K562 (cell line): ENCODE data around the gene SEL1L. TPM values are rescaled to one million over a fixed set of nuclear protein-coding genes. Genes with fewer than 3 reads are reported as not detected.
"Not testable (repeated sequence)": the region's sequence is repeated elsewhere in the genome, so short reads cannot be mapped to it uniquely, and the experiment has no call there.

Experiments used
- ATAC-seq: fragments of 200-7000 bp; cut with Tn5 transposase; 3 replicates; pipeline ENCODE4 v1.9.1; 2020; ENCODE audit warnings: moderate library complexity
- BruUV-seq: library from RNA; stranded (reverse); fragments of 400-500 nt; replicated peaks from 2 replicates; lab custom pipeline; 2021; lab: Mats Ljungman, UMichigan
- CTCF ChIA-PET: fragments of 300-600 bp; formaldehyde crosslinking; extraction: SDS; loops from one replicate; lab custom pipeline; 2021; ENCODE audit warnings: low intra/inter-chr PET ratio; lab: Yijun Ruan, JAX
- POLR2A ChIA-PET: fragments of 300-600, 350-650 bp; sonication (Branson Sonifier 250); formaldehyde crosslinking; extraction: SDS; loops from one replicate; lab custom pipeline; 2021; ENCODE audit warnings: antibody characterized with exemption, inconsistent platforms; lab: Yijun Ruan, JAX
- DNase-seq, 4 experiments: peaks; one replicate each; pipeline versions ENCODE4 v3.0.0 to v3.0.0-alpha.2; 2011 to 2018; ENCODE audit warnings: low spot score in 3 of 4, mixed read lengths in 3 of 4; ENCODE audit errors: extremely low read depth in 1 of 4
- FAIRE-seq: peaks from 2 replicates; lab custom pipeline; 2011; peaks lifted over from hg19 to GRCh38; lab: Jason Lieb, UNC
- H2AFZ ChIP-seq: 2 replicates; pipeline ENCODE4 v1.6.0; 2011; ENCODE audit warnings: low read depth, low read length, control low read depth, inconsistent platforms
- H3K27ac ChIP-seq: fragments of 200-600 bp; 3 replicates; pipeline ENCODE4 v1.8.0; 2011; ENCODE audit warnings: low read depth, mild to moderate bottlenecking, control low read depth, inconsistent platforms, low read length, moderate library complexity, mixed read lengths; ENCODE audit errors: extremely low read depth
- H3K27me3 ChIP-seq, 2 experiments: fragments of 300-600 bp in 1 of 2; 2 replicates in 1 of 2; 3 replicates in 1 of 2; pipeline versions ENCODE4 v1.6.0 to v1.8.0; 2011; ENCODE audit warnings: inconsistent platforms in 2 of 2, low read length in 2 of 2, mild to moderate bottlenecking in 1 of 2, mixed read lengths in 1 of 2, moderate library complexity in 1 of 2; ENCODE audit not compliant: control insufficient read depth in 2 of 2, insufficient read depth in 2 of 2
- H3K36me3 ChIP-seq: fragments of 300-600 bp; 3 replicates; pipeline ENCODE4 v1.8.0; 2011; ENCODE audit warnings: mild to moderate bottlenecking, low read length, inconsistent platforms; ENCODE audit not compliant: control insufficient read depth, insufficient read depth
- H3K4me1 ChIP-seq, 2 experiments: fragments of 200-600 bp in 1 of 2; replicated peaks in 1 of 2; 2 replicates in 1 of 2; 3 replicates in 1 of 2; pipeline versions ENCODE4 v1.5.1 to v1.8.0; 2011; ENCODE audit warnings: inconsistent platforms in 2 of 2, low read length in 2 of 2, mild to moderate bottlenecking in 1 of 2, mixed read lengths in 1 of 2, moderate library complexity in 1 of 2; ENCODE audit not compliant: control insufficient read depth in 2 of 2, insufficient read depth in 2 of 2
- H3K4me2 ChIP-seq: 2 replicates; pipeline ENCODE4 v1.6.1; 2011; ENCODE audit warnings: low read length, control low read depth, inconsistent platforms, mixed read lengths; ENCODE audit not compliant: insufficient read depth
- H3K4me3 ChIP-seq: fragments of 200-600 bp; sonication (generic), shearing (Covaris generic); 2 replicates; pipeline ENCODE4 v1.5.1; 2016; ENCODE audit warnings: control low read depth, inconsistent platforms
- H3K79me2 ChIP-seq: fragments of 200-600 bp; 3 replicates; pipeline ENCODE4 v1.8.0; 2011; ENCODE audit warnings: low read length, inconsistent platforms; ENCODE audit not compliant: control insufficient read depth, insufficient read depth
- H3K9ac ChIP-seq, 2 experiments: 2 replicates each; pipeline versions ENCODE4 v1.6.0 to v1.6.1; 2011; ENCODE audit warnings: low read depth in 2 of 2, low read length in 2 of 2, control low read depth in 1 of 2, inconsistent platforms in 1 of 2, mild to moderate bottlenecking in 1 of 2, mixed read lengths in 1 of 2; ENCODE audit not compliant: insufficient read depth in 1 of 2
- H3K9me1 ChIP-seq: one replicate; pipeline ENCODE4 v1.6.0; 2011; ENCODE audit warnings: inconsistent platforms, mild to moderate bottlenecking, low read length, moderate library complexity; ENCODE audit not compliant: control insufficient read depth, insufficient read depth
- H3K9me3 ChIP-seq: replicated peaks from 2 replicates; pipeline ENCODE4 v1.5.1; 2011; ENCODE audit warnings: low read depth, low read length, inconsistent platforms; ENCODE audit not compliant: control insufficient read depth, insufficient read depth
- H4K20me1 ChIP-seq: replicated peaks from 2 replicates; pipeline ENCODE4 v1.6.1; 2011; ENCODE audit warnings: low read length, inconsistent platforms, mixed read lengths; ENCODE audit not compliant: control insufficient read depth, insufficient read depth
- CREM ChIP-seq: IDR thresholded peaks from 2 replicates; pipeline ENCODE4 v1.6.1; 2014; ENCODE audit warnings: antibody characterized with exemption, low read depth
- DACH1 ChIP-seq: fragments of 450-650 bp; IDR thresholded peaks from 2 replicates; pipeline ENCODE4 v1.6.1; 2018; ENCODE audit not compliant: partially characterized antibody
- MED1 ChIP-seq: sonication (generic); formaldehyde crosslinking; IDR thresholded peaks from 2 replicates; pipeline ENCODE4 v1.8.1; 2023; ENCODE audit warnings: missing genetic modification reagents, borderline replicate concordance
- SMARCA5 ChIP-seq: fragments of 450-650 bp; IDR thresholded peaks from 2 replicates; pipeline ENCODE4 v1.6.1; 2016
- ZFP36 ChIP-seq: fragments of 150-350 bp; IDR thresholded peaks from 2 replicates; pipeline ENCODE4 v1.6.1; 2018; ENCODE audit warnings: low read length, low read depth; ENCODE audit not compliant: partially characterized antibody
- WGBS: fragments of 100-300 bp; shearing (Covaris generic); methylation state at CpG from one replicate; pipeline ENCODE4 v1.1.6; 2016; ENCODE audit warnings: low coverage, mixed read lengths; ENCODE audit not compliant: insufficient coverage; ENCODE audit errors: missing lambda C conversion rate; 5-methylcytosine and 5-hydroxymethylcytosine counted together
- in situ Hi-C: fragments of 300-500 bp; cut with MboI; formaldehyde crosslinking; loops from 4 replicates; pipeline ENCODE4 v1.15.0; 2018; ENCODE audit warnings: inconsistent platforms, mixed read lengths
- intact Hi-C: fragments of 100-400 bp; cut with micrococcal nuclease; formaldehyde crosslinking; loops from 2 replicates; pipeline ENCODE4 v1.14.2; 2022
- polyA plus RNA-seq, 8 experiments: library from polyadenylated mRNA; depleted of rRNA in 4 of 8; stranded (reverse) in 5 of 8; unstranded in 3 of 8; fragments of >200 nt; fragmentation: Nextera tagmentation in 2 of 8; fragmentation: Illumina TruSeq in 1 of 8; extraction: Ambion mirVana in 2 of 8; extraction: Trizol in 1 of 8; gene quantifications; 2 replicates each; pipeline versions ENCODE4 v1.2.1 to v1.2.3, GENCODE V29; 2011 to 2014; ENCODE audit warnings: inconsistent platforms in 1 of 8, missing spikeins in 1 of 8
- total RNA-seq, 7 experiments: library from RNA; depleted of rRNA in 6 of 7; stranded (reverse); fragments of >200 nt in 6 of 7; fragmentation: Illumina TruSeq in 2 of 7; extraction: Trizol in 2 of 7; gene quantifications; 2 replicates each; pipeline versions ENCODE4 v1.2.1 to v1.2.3, GENCODE V29; 2011 to 2021; ENCODE audit warnings: low replicate concordance in 1 of 7
- TF ChIP-seq, protein P1 (sequence below): IDR thresholded peaks from 2 replicates; pipeline ENCODE4 v1.6.1; 2016; ENCODE audit warnings: missing genetic modification characterization, missing compliant biosample characterization
- TF ChIP-seq, protein P2 (sequence below): fragments of 250-450 bp; sonication (Bioruptor Pico); IDR thresholded peaks from 2 replicates; pipeline ENCODE4 v1.5.0; 2020; ENCODE audit warnings: mild to moderate bottlenecking

Gene SEL1L
- total and polyA plus RNA-seq, 9 of the 15 experiments (the other 6 are each of a cell fraction or from before 2014, with no cell fraction given): 7.7 to 21.1 (median 13.6) TPM

DNA sequence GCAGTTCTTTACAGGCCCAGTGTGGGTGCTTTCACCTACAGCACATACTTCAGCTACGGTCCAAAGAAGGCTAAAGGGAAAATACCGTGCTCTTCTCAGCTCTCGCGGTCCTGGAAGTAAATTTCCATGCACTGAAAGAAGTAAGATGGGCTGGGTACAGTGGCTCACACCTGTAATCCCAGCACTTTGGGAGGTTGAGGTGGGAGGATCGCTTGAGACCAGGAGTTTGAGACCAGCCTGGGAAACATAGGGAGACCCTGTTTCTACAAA is 63.2 kb downstream of the SEL1L start:
- POLR2A ChIA-PET, H3K27ac ChIP-seq: not testable (repeated sequence)

GRCh38 chr14:81466854-81467253 is 66.8 kb downstream of the SEL1L start:
- Histone ChIP-seq H3K27me3 (no peaks in the 10 kb centered on the region; a peak in 1 of 5 replicates), H2AFZ (no peak overlapping the region), H4K20me1 (no peaks in the 10 kb centered on the region), H3K4me1 (no peaks in the 10 kb centered on the region), H3K4me3 (no peak overlapping the region), H3K9me3 (no peaks in the 10 kb centered on the region), H3K79me2 (no peaks in the 10 kb centered on the region), H3K9ac (no peak overlapping the region), H3K36me3 (no peaks in the 10 kb centered on the region), H3K9me1 (no peaks in the 10 kb centered on the region), H3K27ac (no peak overlapping the region), H3K4me2 (no peak overlapping the region)
- no TSS peak for BruUV-seq
- intact Hi-C loops: no loop called here
- no peak for FAIRE-seq
- in situ Hi-C loops: loop anchor here (25.0 kb wide), 1 partner anchor 480 kb away; no protein-coding TSS in a partner anchor
- 38% methylated on average over 5 of the region's 5 CpGs for WGBS
- no peak for DNase-seq
- TF ChIP-seq ZFP36: no peak
- TF ChIP-seq CREM: no peak
- no peak for TF ChIP-seq MED1
- TF ChIP-seq, protein P1, sequence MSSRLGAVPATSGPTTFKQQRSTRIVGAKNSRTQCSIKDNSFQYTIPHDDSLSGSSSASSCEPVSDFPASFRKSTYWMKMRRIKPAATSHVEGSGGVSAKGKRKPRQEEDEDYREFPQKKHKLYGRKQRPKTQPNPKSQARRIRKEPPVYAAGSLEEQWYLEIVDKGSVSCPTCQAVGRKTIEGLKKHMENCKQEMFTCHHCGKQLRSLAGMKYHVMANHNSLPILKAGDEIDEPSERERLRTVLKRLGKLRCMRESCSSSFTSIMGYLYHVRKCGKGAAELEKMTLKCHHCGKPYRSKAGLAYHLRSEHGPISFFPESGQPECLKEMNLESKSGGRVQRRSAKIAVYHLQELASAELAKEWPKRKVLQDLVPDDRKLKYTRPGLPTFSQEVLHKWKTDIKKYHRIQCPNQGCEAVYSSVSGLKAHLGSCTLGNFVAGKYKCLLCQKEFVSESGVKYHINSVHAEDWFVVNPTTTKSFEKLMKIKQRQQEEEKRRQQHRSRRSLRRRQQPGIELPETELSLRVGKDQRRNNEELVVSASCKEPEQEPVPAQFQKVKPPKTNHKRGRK (tag): no peak
- no peak for TF ChIP-seq SMARCA5
- TF ChIP-seq, protein P2, sequence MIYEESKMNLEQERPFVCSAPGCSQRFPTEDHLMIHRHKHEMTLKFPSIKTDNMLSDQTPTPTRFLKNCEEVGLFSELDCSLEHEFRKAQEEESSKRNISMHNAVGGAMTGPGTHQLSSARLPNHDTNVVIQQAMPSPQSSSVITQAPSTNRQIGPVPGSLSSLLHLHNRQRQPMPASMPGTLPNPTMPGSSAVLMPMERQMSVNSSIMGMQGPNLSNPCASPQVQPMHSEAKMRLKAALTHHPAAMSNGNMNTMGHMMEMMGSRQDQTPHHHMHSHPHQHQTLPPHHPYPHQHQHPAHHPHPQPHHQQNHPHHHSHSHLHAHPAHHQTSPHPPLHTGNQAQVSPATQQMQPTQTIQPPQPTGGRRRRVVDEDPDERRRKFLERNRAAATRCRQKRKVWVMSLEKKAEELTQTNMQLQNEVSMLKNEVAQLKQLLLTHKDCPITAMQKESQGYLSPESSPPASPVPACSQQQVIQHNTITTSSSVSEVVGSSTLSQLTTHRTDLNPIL (CRISPR knock-in tag): no peak
- TF ChIP-seq DACH1: no peak
- CTCF ChIA-PET: no interaction called here
- ATAC-seq: no peak
- POLR2A ChIA-PET: interaction anchor here (0.7 kb wide), 1 partner anchor 26 kb away, joined by 4 read pairs; no protein-coding TSS in a partner anchor

More for the DNA sequence above, 63.2 kb downstream of the SEL1L start:
- DNase-seq, ATAC-seq, H3K9ac ChIP-seq, H3K9me3 ChIP-seq, intact Hi-C loops, H3K4me1 ChIP-seq, H3K4me3 ChIP-seq, H3K36me3 ChIP-seq, H3K79me2 ChIP-seq, CTCF ChIA-PET, H2AFZ ChIP-seq, H3K9me1 ChIP-seq, H3K4me2 ChIP-seq, BruUV-seq, FAIRE-seq, H4K20me1 ChIP-seq, H3K27me3 ChIP-seq: not testable (repeated sequence)
- WGBS: 83% methylated on average over 4 of the region's 5 CpGs
- in situ Hi-C loops: loop anchor here (25.0 kb wide), 1 partner anchor 483 kb away; no protein-coding TSS in a partner anchor
